HepG2 (cell line): Measurements from ENCODE around the gene ALG14. TPM values are rescaled to one million over a fixed set of nuclear protein-coding genes. Genes with fewer than 3 reads are reported as not detected.

ENCODE experiments used
- CBFB ChIP-seq: sonication (generic); formaldehyde crosslinking; IDR thresholded peaks from 2 replicates; pipeline ENCODE4 v1.4.0; 2020; ENCODE audit warnings: missing genetic modification reagents
- CHD4 ChIP-seq: fragments of 200-600 bp; sonication (generic); IDR thresholded peaks from 2 replicates; pipeline ENCODE4 v1.7.0; 2017; ENCODE audit warnings: mild to moderate bottlenecking, low read length, borderline replicate concordance
- ETV5 ChIP-seq: IDR thresholded peaks from 2 replicates; pipeline ENCODE4 v1.6.1; 2018; ENCODE audit warnings: missing biosample characterization, missing genetic modification reagents, inconsistent platforms, borderline replicate concordance
- FOXJ3 ChIP-seq: sonication (generic); formaldehyde crosslinking; IDR thresholded peaks from 2 replicates; pipeline ENCODE4 v1.4.0; 2020; ENCODE audit warnings: missing genetic modification reagents, mild to moderate bottlenecking, borderline replicate concordance
- GPN1 ChIP-seq: sonication (generic); formaldehyde crosslinking; IDR thresholded peaks from 2 replicates; pipeline ENCODE4 v1.5.1; 2020; ENCODE audit warnings: missing genetic modification reagents, borderline replicate concordance
- HNF4G ChIP-seq, 2 experiments: sonication (generic) in 1 of 2; formaldehyde crosslinking in 1 of 2; IDR thresholded peaks; 2 replicates each; pipeline versions ENCODE4 v1.4.0 to v1.6.1; 2011 to 2020; ENCODE audit warnings: borderline replicate concordance in 2 of 2, low read depth in 2 of 2, mild to moderate bottlenecking in 2 of 2, low read length in 1 of 2, missing genetic modification reagents in 1 of 2, moderate library complexity in 1 of 2
- HOXA5 ChIP-seq: sonication (generic); formaldehyde crosslinking; IDR thresholded peaks from 2 replicates; pipeline ENCODE4 v1.4.0; 2020; ENCODE audit warnings: missing genetic modification reagents
- HOXD1 ChIP-seq: sonication (generic); formaldehyde crosslinking; IDR thresholded peaks from 2 replicates; pipeline ENCODE4 v1.5.0; 2020; ENCODE audit warnings: missing genetic modification reagents
- LCORL ChIP-seq, 2 experiments: fragments of 450-650 bp in 1 of 2; sonication (generic) in 1 of 2; formaldehyde crosslinking in 1 of 2; IDR thresholded peaks; 2 replicates each; pipeline versions ENCODE4 v1.5.0 to v1.6.1; 2017 to 2020; ENCODE audit warnings: antibody characterized with exemption in 1 of 2, missing genetic modification reagents in 1 of 2
- MAF1 ChIP-seq: sonication (generic); formaldehyde crosslinking; IDR thresholded peaks from 2 replicates; pipeline ENCODE4 v1.5.0; 2020; ENCODE audit warnings: missing genetic modification reagents, borderline replicate concordance
- MED1 ChIP-seq: sonication (generic); formaldehyde crosslinking; IDR thresholded peaks from 2 replicates; pipeline ENCODE4 v1.4.0; 2020; ENCODE audit warnings: missing genetic modification reagents
- MXI1 ChIP-seq: IDR thresholded peaks from 3 replicates; pipeline ENCODE4 v1.6.1; 2012; ENCODE audit warnings: low read depth, low read length, inconsistent platforms, borderline replicate concordance
- NFYC ChIP-seq: IDR thresholded peaks from 2 replicates; pipeline ENCODE4 v1.6.1; 2016; ENCODE audit warnings: missing genetic modification reagents, missing compliant biosample characterization
- POLR2A ChIP-seq, 2 experiments: IDR thresholded peaks; 2 replicates each; pipeline ENCODE4 v1.6.1; 2011; ENCODE audit warnings: low read depth in 2 of 2, low read length in 2 of 2, mild to moderate bottlenecking in 1 of 2, moderate library complexity in 1 of 2; ENCODE audit not compliant: insufficient read depth in 1 of 2
- POLR2G ChIP-seq: fragments of 200-400 bp; formaldehyde crosslinking; IDR thresholded peaks from 2 replicates; pipeline ENCODE4 v1.6.1; 2018; ENCODE audit warnings: mild to moderate bottlenecking, low read depth, low read length, moderate library complexity
- SMC3 ChIP-seq: IDR thresholded peaks from 2 replicates; pipeline ENCODE4 v1.6.1; 2011; ENCODE audit warnings: low read length, improper control_type of control experiment
- STAG1 ChIP-seq: sonication (generic); formaldehyde crosslinking; IDR thresholded peaks from 2 replicates; pipeline ENCODE4 v1.4.0; 2020; ENCODE audit warnings: missing genetic modification reagents
- YEATS4 ChIP-seq: sonication (generic); formaldehyde crosslinking; IDR thresholded peaks from 2 replicates; pipeline ENCODE4 v1.4.0; 2020; ENCODE audit warnings: missing genetic modification reagents, borderline replicate concordance
- ZFP90 ChIP-seq: sonication (generic); formaldehyde crosslinking; IDR thresholded peaks from 2 replicates; pipeline ENCODE4 v1.8.0; 2022; ENCODE audit warnings: missing genetic modification reagents, mild to moderate bottlenecking, inconsistent platforms, borderline replicate concordance
- ZNF256 ChIP-seq: sonication (generic); formaldehyde crosslinking; conservative IDR thresholded peaks from 2 replicates; pipeline ENCODE4 v1.4.0; 2020; ENCODE audit warnings: missing genetic modification reagents
- ZNF382 ChIP-seq: sonication (generic); formaldehyde crosslinking; IDR thresholded peaks from 2 replicates; pipeline ENCODE4 v1.5.0; 2020; ENCODE audit warnings: missing genetic modification reagents, mild to moderate bottlenecking, borderline replicate concordance
- ZNF430 ChIP-seq: sonication (generic); formaldehyde crosslinking; IDR thresholded peaks from 2 replicates; pipeline ENCODE4 v1.9.0; 2021; ENCODE audit warnings: mild to moderate bottlenecking, missing genetic modification reagents
- ZNF841 ChIP-seq: sonication (generic); formaldehyde crosslinking; IDR thresholded peaks from 2 replicates; pipeline ENCODE4 v1.8.1; 2023; ENCODE audit warnings: missing genetic modification reagents, borderline replicate concordance
- polyA plus RNA-seq, 8 experiments: library from polyadenylated mRNA; depleted of rRNA in 3 of 8; stranded (reverse) in 7 of 8; unstranded in 1 of 8; fragments of >200 nt; fragmentation: Illumina TruSeq in 4 of 8; extraction: Trizol in 4 of 8; gene quantifications; 2 replicates each; pipeline versions ENCODE4 v1.2.1 to v1.2.3, GENCODE V29; 2011 to 2016; ENCODE audit warnings: low read depth in 4 of 8, missing spikeins in 1 of 8, mixed read lengths in 1 of 8; ENCODE audit not compliant: insufficient read depth in 1 of 8
- total RNA-seq, 5 experiments: library from RNA; depleted of rRNA; stranded (reverse); fragments of >200 nt; fragmentation: Illumina TruSeq; extraction: Trizol; gene quantifications; 2 replicates each; pipeline ENCODE4 v1.2.3, GENCODE V29; 2016; ENCODE audit warnings: low read depth in 1 of 5
- TF ChIP-seq, protein P1 (sequence below): sonication (generic); formaldehyde crosslinking; conservative IDR thresholded peaks from 2 replicates; pipeline ENCODE4 v1.4.0; 2020; ENCODE audit warnings: missing genetic modification reagents
- TF ChIP-seq, protein P2 (sequence below): sonication (generic); formaldehyde crosslinking; IDR thresholded peaks from 2 replicates; pipeline ENCODE4 v1.5.0; 2020; ENCODE audit warnings: mild to moderate bottlenecking, missing genetic modification reagents, borderline replicate concordance

ALG14 gene
- total and polyA plus RNA-seq, 2 of the 13 experiments (the other 11 are each of a cell fraction or from before 2014, with no cell fraction given): 4.5 to 12.7 TPM

DNA sequence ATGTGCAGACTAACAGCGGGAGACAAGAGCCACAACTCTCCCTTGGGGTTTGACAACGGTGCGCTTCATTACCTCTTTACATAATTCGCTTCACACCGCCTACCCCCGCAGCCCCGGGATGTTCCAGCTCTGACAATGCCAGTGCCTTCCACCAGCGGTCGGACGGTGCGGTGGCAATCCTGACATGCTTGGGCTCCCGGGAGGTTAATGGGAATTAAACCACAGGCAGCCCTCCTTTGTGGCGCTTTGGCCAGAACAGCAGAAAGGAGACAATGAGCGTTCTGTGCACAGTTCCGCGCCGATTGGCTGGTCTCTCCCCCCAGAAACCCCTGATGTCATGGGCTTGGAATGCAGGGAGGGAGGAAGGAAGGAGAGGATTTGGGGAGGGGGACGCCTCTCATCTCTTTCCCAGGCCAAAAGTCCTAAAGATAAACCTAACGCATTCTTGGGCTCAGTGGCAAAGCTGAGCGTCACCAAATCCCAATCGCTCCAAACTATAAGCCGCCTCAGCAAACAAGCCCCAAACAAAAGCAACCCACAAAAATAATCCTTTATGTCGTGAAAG is 147.1 kb downstream of the ALG14 start (continued):
- TF ChIP-seq STAG1 (peak; percentile 13; the same call in 1 of the 2 replicates), POLR2G (peak; percentile 67), HOXA5 (CRISPR knock-in tag) (peak; percentile 80), ZFP90 (CRISPR knock-in tag) (peak; percentile 81; the same call in 1 of the 2 replicates), ZNF382 (CRISPR knock-in tag) (no peak), MXI1 (peak; percentile 28; the same call in 1 of the 3 replicates), LCORL (IDR thresholded peaks at IDR 0.05) (0 out of 2 replicates have a peak, but pooled peaks have one; percentile 67), LCORL (CRISPR knock-in tag; IDR thresholded peaks at IDR 0.05) (peak; percentile 97), POLR2A (IDR thresholded peaks at IDR 0.05; ENCODE audit: insufficient read depth in 1 of 2, low read depth in 2 of 2, low read length in 2 of 2) (peak; percentile 54 to 79), CBFB (CRISPR knock-in tag) (peak; percentile 32; the same call in 1 of the 2 replicates), SMC3 (peak; percentile 4; the same call in 1 of the 2 replicates), GPN1 (CRISPR knock-in tag) (no peak), FOXJ3 (CRISPR knock-in tag) (0 out of 2 replicates have a peak, but pooled peaks have one; percentile 41), ZNF256 (CRISPR knock-in tag) (peak; percentile 55; the same call in 1 of the 2 replicates), YEATS4 (CRISPR knock-in tag) (no peak; the same call in 1 of the 2 replicates), ZNF841 (no peak), ZNF430 (CRISPR knock-in tag) (no peak), NFYC (CRISPR knock-in tag) (peak; percentile 37), MED1 (CRISPR knock-in tag) (peak; percentile 48), ETV5 (CRISPR knock-in tag) (peak; percentile 55; the same call in 1 of the 2 replicates), MAF1 (0 out of 2 replicates have a peak, but pooled peaks have one; percentile 46), CHD4 (no peak), HNF4G (IDR thresholded peaks at IDR 0.05; ENCODE audit: borderline replicate concordance, low read depth, low read length) (peak; percentile 12; the same call in 1 of the 2 replicates), HNF4G (CRISPR knock-in tag; IDR thresholded peaks at IDR 0.05; ENCODE audit: borderline replicate concordance, low read depth) (no peak), HOXD1 (CRISPR knock-in tag) (0 out of 2 replicates have a peak, but pooled peaks have one; percentile 18)
- TF ChIP-seq, protein P1, sequence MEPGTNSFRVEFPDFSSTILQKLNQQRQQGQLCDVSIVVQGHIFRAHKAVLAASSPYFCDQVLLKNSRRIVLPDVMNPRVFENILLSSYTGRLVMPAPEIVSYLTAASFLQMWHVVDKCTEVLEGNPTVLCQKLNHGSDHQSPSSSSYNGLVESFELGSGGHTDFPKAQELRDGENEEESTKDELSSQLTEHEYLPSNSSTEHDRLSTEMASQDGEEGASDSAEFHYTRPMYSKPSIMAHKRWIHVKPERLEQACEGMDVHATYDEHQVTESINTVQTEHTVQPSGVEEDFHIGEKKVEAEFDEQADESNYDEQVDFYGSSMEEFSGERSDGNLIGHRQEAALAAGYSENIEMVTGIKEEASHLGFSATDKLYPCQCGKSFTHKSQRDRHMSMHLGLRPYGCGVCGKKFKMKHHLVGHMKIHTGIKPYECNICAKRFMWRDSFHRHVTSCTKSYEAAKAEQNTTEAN (CRISPR knock-in tag): 0 out of 2 replicates have a peak, but pooled peaks have one; percentile 36
- TF ChIP-seq, protein P2, sequence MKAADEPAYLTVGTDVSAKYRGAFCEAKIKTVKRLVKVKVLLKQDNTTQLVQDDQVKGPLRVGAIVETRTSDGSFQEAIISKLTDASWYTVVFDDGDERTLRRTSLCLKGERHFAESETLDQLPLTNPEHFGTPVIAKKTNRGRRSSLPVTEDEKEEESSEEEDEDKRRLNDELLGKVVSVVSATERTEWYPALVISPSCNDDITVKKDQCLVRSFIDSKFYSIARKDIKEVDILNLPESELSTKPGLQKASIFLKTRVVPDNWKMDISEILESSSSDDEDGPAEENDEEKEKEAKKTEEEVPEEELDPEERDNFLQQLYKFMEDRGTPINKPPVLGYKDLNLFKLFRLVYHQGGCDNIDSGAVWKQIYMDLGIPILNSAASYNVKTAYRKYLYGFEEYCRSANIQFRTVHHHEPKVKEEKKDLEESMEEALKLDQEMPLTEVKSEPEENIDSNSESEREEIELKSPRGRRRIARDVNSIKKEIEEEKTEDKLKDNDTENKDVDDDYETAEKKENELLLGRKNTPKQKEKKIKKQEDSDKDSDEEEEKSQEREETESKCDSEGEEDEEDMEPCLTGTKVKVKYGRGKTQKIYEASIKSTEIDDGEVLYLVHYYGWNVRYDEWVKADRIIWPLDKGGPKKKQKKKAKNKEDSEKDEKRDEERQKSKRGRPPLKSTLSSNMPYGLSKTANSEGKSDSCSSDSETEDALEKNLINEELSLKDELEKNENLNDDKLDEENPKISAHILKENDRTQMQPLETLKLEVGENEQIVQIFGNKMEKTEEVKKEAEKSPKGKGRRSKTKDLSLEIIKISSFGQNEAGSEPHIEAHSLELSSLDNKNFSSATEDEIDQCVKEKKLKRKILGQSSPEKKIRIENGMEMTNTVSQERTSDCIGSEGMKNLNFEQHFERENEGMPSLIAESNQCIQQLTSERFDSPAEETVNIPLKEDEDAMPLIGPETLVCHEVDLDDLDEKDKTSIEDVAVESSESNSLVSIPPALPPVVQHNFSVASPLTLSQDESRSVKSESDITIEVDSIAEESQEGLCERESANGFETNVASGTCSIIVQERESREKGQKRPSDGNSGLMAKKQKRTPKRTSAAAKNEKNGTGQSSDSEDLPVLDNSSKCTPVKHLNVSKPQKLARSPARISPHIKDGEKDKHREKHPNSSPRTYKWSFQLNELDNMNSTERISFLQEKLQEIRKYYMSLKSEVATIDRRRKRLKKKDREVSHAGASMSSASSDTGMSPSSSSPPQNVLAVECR (CRISPR knock-in tag): peak; percentile 51
